NCI-H2196 (cell line): ENCODE measurements around the gene GSTM1.

ENCODE experiments used
- DNase-seq: peaks from one replicate; lab custom pipeline; 2025; ENCODE audit not compliant: unreplicated experiment; lab: John Stamatoyannopoulos, UW

Gene GSTM1

DNA sequence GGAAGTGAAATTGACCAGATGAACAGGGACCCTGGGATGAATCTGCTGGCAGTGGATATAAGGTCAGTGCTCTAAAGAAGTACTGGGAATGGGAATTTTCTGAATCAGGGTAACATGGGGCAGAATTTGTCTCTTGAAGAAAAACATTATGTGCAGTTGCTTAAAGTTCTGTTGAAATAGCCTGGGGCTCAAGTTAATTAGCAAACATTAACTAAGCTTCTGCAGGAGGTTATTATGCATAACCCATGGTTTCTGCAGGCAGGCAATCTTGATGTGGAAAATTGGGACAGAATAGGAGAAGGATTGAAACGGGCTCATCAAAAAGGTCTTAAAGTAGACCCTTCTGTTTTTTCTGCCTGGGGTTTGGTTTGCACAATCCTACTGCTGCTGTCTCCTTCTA lies 38.4 kb downstream of the GSTM1 start:
- no peak for DNase-seq

- no peak for DNase-seq
These were observed 39.2 kb downstream of the GSTM1 start for GRCh38 chr1:109726728-109727373.

DNA sequence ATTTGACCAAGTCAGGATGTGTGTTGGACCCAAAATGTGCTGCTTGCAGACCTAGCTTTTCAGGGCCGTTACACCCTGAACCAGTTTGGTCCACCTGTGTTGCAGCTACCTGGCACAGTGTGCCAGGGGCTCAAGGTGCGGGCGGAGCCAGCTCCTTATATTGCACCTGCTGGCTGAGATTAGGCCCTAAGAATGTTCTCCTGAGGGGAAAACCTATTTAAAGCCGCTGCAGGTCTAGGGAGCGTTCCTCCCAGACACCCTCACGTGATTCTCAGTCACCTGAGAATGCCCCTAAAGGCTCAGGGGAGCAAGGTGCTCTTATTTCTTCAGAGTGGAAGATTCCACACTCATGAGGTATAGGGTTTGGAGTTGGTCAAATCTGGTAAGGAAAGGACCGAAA lies 41.3 kb downstream of the GSTM1 start:
- DNase-seq, result no peak

DNA sequence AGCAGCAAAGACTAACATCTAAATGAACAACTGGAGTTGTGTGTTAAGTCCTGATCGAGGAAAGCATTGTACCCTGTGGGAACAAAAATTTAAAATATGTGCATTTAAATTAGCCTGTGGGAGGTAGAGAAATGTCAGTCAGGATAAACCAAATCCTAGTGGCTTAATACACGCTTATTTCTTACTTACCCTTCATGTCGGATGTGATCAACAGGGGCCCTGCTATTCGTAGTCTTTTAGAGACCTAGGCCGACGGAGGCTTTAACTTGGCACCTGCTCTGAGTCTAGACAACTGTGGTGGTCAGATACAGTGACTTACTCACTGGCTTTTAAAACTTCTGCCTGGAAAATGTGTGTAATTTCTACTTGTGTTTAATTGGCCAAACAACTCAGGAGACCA lies 43.0 kb downstream of the GSTM1 start:
- no peak for DNase-seq

GRCh38 chr1:109732390-109732881 lies 44.8 kb downstream of the GSTM1 start:
- DNase-seq, result no peak

- no peak for DNase-seq
These were observed 45.7 kb downstream of the GSTM1 start for GRCh38 chr1:109733236-109733870.

- peak; percentile 81 for DNase-seq
These were observed 52.4 kb downstream of the GSTM1 start for GRCh38 chr1:109739738-109740614.

GRCh38 chr1:109740615-109741373 lies 53.2 kb downstream of the GSTM1 start, which contains the start of gene GSTM3:
Gene GSTM3, minus strand, starts transcription at chr1:109741038. Its CDS starts 751 bp downstream, at chr1:109740287.
- DNase-seq, result no peak
